Endothelial cell (in vitro differentiated cells): ENCODE results near the gene MESP1. TPM values are rescaled to one million over a fixed set of nuclear protein-coding genes. Genes with fewer than 3 reads are reported as not detected.

Experiments used
- DNase-seq: peaks from one replicate; pipeline ENCODE4 v3.0.0; 2021; ENCODE audit warnings: low spot score
- H3K27ac Mint-ChIP-seq: one replicate; pipeline ENCODE4 v1.8.0; 2021; ENCODE audit warnings: mixed read lengths, inconsistent platforms; ENCODE audit not compliant: unreplicated experiment
- H3K27me3 Mint-ChIP-seq: one replicate; pipeline ENCODE4 v1.8.0; 2021; ENCODE audit warnings: mild to moderate bottlenecking, moderate library complexity, mixed read lengths, inconsistent platforms; ENCODE audit not compliant: unreplicated experiment
- H3K36me3 Mint-ChIP-seq: one replicate; pipeline ENCODE4 v1.8.0; 2021; ENCODE audit warnings: mild to moderate bottlenecking, low read depth, mixed read lengths, inconsistent platforms; ENCODE audit not compliant: unreplicated experiment
- H3K4me1 Mint-ChIP-seq: one replicate; pipeline ENCODE4 v1.8.0; 2021; ENCODE audit warnings: mild to moderate bottlenecking, mixed read lengths, inconsistent platforms; ENCODE audit not compliant: unreplicated experiment
- H3K4me3 Mint-ChIP-seq: one replicate; pipeline ENCODE4 v1.8.0; 2021; ENCODE audit warnings: mild to moderate bottlenecking, mixed read lengths, inconsistent platforms; ENCODE audit not compliant: unreplicated experiment
- H3K9me3 Mint-ChIP-seq: one replicate; pipeline ENCODE4 v1.8.0; 2021; ENCODE audit warnings: mixed read lengths, inconsistent platforms; ENCODE audit not compliant: unreplicated experiment
- total RNA-seq: library from RNA; stranded (reverse); fragmentation: NEBNext Ultra II Directional; extraction: Animal tissue kit (Norgen Biotek cat#: 25700); gene quantifications from one replicate; pipeline ENCODE4 v1.2.1, GENCODE V29; 2021; ENCODE audit not compliant: unreplicated experiment
- TF ChIP-seq, protein P1 (sequence below): fragments of 200-600 bp; sonication (generic); IDR thresholded peaks from one replicate; pipeline ENCODE4 v1.5.0; 2021; ENCODE audit warnings: antibody characterized with exemption; ENCODE audit not compliant: unreplicated experiment

The MESP1 gene
- total RNA-seq, 1 donor from 2014 or later = not detected

DNA sequence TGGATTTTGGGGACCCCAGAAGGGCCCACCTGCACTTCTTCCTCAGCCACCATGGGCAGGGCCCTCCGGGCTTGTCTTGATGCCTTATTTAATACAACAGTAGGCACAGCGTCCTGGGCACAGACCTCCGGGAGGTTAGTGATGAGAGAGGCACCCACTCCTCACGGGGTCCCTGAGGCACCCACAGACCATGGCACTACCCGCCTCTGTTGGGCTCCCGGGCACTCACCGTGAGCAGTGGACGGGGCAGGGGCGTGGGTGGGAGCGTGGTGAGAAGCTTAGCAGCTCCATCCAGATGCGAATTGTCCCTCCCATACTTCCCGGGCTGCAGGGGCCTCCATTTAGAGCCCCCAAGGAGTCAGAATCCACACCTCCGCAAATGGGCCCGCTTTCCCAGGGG is 24.8 kb upstream of the MESP1 start:
- Mint-ChIP-seq H3K9me3 (no peaks in the 10 kb centered on the region), H3K4me1 (no peaks in the 10 kb centered on the region), H3K4me3 (no peak overlapping the region), H3K27me3 (peaks cover 4% of the 10 kb centered on the region), H3K27ac (no peak overlapping the region), H3K36me3 (peaks cover 3% of the 10 kb centered on the region)
- no peak for DNase-seq
- TF ChIP-seq, protein P1, sequence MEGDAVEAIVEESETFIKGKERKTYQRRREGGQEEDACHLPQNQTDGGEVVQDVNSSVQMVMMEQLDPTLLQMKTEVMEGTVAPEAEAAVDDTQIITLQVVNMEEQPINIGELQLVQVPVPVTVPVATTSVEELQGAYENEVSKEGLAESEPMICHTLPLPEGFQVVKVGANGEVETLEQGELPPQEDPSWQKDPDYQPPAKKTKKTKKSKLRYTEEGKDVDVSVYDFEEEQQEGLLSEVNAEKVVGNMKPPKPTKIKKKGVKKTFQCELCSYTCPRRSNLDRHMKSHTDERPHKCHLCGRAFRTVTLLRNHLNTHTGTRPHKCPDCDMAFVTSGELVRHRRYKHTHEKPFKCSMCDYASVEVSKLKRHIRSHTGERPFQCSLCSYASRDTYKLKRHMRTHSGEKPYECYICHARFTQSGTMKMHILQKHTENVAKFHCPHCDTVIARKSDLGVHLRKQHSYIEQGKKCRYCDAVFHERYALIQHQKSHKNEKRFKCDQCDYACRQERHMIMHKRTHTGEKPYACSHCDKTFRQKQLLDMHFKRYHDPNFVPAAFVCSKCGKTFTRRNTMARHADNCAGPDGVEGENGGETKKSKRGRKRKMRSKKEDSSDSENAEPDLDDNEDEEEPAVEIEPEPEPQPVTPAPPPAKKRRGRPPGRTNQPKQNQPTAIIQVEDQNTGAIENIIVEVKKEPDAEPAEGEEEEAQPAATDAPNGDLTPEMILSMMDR = no peak

DNA sequence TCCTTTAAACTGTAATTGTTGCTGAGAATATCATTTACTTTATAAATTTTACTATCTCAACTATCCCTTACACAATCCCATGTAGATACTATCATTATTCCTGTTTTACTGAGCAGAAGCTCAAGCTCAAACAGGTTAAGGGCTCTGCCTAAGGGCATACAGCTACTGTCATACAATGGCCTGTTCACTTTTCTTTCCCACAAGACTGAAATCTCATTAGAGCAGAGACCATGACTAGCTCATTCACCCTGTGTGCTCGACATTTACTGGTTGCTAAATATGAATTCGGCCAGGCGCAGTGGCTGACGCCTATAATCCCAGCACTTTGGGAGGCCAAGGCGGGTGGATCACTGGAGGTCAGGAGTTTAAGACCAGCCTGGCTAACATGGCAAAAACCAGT is 23.4 kb upstream of the MESP1 start:
- Mint-ChIP-seq H3K9me3 (no peaks in the 10 kb centered on the region), H3K4me1 (no peaks in the 10 kb centered on the region), H3K27me3 (no peaks in the 10 kb centered on the region), H3K36me3 (no peaks in the 10 kb centered on the region), H3K27ac (no peak overlapping the region), H3K4me3 (no peak overlapping the region)
- no peak for DNase-seq
- TF ChIP-seq, protein P1 = no peak

DNA sequence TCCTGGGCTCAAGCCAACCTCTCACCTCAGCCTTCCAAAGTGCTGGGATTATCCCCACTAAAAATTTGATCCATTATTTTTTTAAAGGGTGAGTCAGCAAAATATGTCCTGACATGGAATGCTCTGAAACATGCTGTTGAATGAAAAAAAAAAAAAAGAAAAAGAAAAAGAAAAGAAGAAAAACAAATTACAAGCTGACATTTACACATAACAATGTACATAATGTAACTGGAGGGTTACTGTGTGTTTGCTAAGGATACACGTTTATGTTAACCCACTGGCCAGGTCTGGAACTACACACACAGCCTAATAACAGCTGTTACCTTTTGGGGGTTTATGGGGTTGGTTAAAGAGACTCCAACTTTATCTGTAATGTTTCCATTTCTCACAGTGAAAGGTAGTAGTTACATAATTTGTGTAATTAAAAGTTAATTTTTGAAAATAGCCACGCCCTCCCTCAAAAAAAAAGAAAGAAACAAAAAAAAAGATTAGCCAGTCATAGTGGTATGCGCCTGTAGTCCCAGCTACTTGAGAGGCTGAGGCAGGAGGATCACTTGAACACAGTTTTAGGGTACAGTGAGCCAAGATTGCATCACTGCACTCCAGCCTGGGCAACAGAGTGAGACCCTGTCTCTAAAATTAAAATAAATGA is 22.0 kb upstream of the MESP1 start:
- Mint-ChIP-seq H3K9me3 (no peaks in the 10 kb centered on the region), H3K4me3 (no peak overlapping the region), H3K36me3 (peaks cover 4% of the 10 kb centered on the region), H3K27ac (no peak overlapping the region), H3K27me3 (no peaks in the 10 kb centered on the region), H3K4me1 (no peaks in the 10 kb centered on the region)
- TF ChIP-seq, protein P1 = no peak
- no peak for DNase-seq

DNA sequence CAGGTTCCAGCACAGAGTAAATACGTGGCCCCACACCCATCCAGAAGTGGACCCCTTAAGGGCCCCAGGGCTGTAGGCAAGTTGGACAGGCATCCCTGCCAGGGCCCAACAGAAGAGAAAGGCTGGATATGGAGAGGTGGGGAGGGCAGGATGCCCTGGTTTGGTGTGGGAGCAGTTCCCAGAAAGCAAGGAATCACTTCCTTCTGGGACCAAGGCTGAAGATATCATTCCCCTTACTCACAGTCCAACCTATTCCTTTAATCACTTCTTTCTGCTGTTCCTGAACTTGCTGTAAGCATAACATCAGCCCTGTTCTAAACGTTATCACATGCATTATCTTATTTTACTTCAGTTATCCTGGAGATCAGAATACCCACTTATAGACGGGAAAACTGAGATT is 19.0 kb upstream of the MESP1 start:
- H3K27ac Mint-ChIP-seq = no peak overlapping the region
- TF ChIP-seq, protein P1 = no peak
- peaks cover 7% of the 10 kb centered on the region for H3K4me1 Mint-ChIP-seq
- H3K36me3 Mint-ChIP-seq = peaks cover 4% of the 10 kb centered on the region
- no peak overlapping the region for H3K4me3 Mint-ChIP-seq
- H3K9me3 Mint-ChIP-seq = no peaks in the 10 kb centered on the region
- DNase-seq = no peak
- peaks cover 4% of the 10 kb centered on the region for H3K27me3 Mint-ChIP-seq

DNA sequence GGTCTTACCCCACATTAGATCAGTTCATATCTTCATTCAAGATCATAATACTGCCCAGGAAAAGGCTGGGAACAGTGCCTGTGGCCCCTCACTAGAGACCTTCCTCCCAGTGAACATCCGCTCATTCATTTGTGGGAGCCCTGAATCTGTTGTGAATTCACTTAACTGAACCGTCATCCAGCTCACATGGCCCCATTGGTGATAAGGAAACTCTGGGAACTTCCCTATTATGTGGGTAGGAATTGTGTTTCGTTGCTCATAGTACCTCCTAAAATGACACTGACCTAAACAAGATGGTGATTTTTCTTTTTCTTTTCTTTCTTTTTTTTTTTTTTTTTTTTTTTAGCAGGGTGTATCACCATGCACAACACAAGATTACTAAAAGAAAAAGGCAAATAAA is 18.3 kb upstream of the MESP1 start:
- Mint-ChIP-seq H3K36me3 (peaks cover 4% of the 10 kb centered on the region), H3K27me3 (peaks cover 4% of the 10 kb centered on the region), H3K9me3 (no peaks in the 10 kb centered on the region), H3K27ac (no peak overlapping the region), H3K4me3 (no peak overlapping the region), H3K4me1 (peaks cover 7% of the 10 kb centered on the region)
- TF ChIP-seq, protein P1 = no peak
- DNase-seq = no peak
